Calu3 (cell line): ENCODE data around the gene KIF26B. TPM values are rescaled to one million over a fixed set of nuclear protein-coding genes. Genes with fewer than 3 reads are reported as not detected.

Experiments
- BruUV-seq: library from RNA; stranded (reverse); fragments of 400-500 nt; replicated peaks from 2 replicates; lab custom pipeline; 2021; lab: Mats Ljungman, UMichigan
- CTCF ChIA-PET: fragments of 300-600 bp; sonication (Branson Sonifier 250); formaldehyde crosslinking; loops from one replicate; lab custom pipeline; 2022; ENCODE audit warnings: antibody characterized with exemption; lab: Charles Lee
- DNase-seq: peaks from one replicate; pipeline ENCODE4 v3.0.0; 2022
- H3K27ac Mint-ChIP-seq: one replicate; pipeline ENCODE4 v1.8.0; 2022; ENCODE audit warnings: mixed read lengths; ENCODE audit not compliant: unreplicated experiment
- H3K27me3 Mint-ChIP-seq: one replicate; pipeline ENCODE4 v1.8.0; 2022; ENCODE audit warnings: mixed read lengths; ENCODE audit not compliant: unreplicated experiment
- H3K36me3 Mint-ChIP-seq: one replicate; pipeline ENCODE4 v1.8.0; 2022; ENCODE audit warnings: mild to moderate bottlenecking, moderate library complexity, mixed read lengths; ENCODE audit not compliant: insufficient read depth, unreplicated experiment
- H3K4me1 Mint-ChIP-seq: one replicate; pipeline ENCODE4 v1.8.0; 2022; ENCODE audit warnings: mild to moderate bottlenecking, low read depth, mixed read lengths; ENCODE audit not compliant: unreplicated experiment
- H3K4me3 Mint-ChIP-seq: one replicate; pipeline ENCODE4 v1.8.0; 2022; ENCODE audit warnings: mild to moderate bottlenecking, low read depth, moderate library complexity, mixed read lengths; ENCODE audit not compliant: unreplicated experiment
- H3K9me3 Mint-ChIP-seq: one replicate; pipeline ENCODE4 v1.8.0; 2022; ENCODE audit warnings: low read depth, mixed read lengths; ENCODE audit not compliant: unreplicated experiment
- CTCF ChIP-seq: fragments of 200-600 bp; IDR thresholded peaks from one replicate; pipeline ENCODE4 v1.8.0; 2022; ENCODE audit warnings: antibody characterized with exemption; ENCODE audit not compliant: unreplicated experiment
- intact Hi-C: fragments of 100-400 bp; cut with micrococcal nuclease; formaldehyde crosslinking; loops from one replicate; pipeline ENCODE4 v1.10.0; 2022; ENCODE audit not compliant: unreplicated experiment
- total RNA-seq: library from RNA; stranded (reverse); gene quantifications from 2 replicates; pipeline ENCODE4 v1.2.3, GENCODE V29; 2022

Gene KIF26B
- total RNA-seq, 1 experiment from 2014 or later: 1.1 TPM

- H3K27ac Mint-ChIP-seq: no peak overlapping the region
These were observed 498.1 kb downstream of the KIF26B start for GRCh38 chr1:245652660-245653427.

GRCh38 chr1:245654460-245655050 lies 499.8 kb downstream of the KIF26B start:
- no TSS peak for BruUV-seq
- no peak for TF ChIP-seq CTCF
- H3K4me3 Mint-ChIP-seq: no peak overlapping the region
- no peaks in the 10 kb centered on the region for H3K27me3 Mint-ChIP-seq
- peaks cover 5% of the 10 kb centered on the region for H3K9me3 Mint-ChIP-seq
- H3K36me3 Mint-ChIP-seq: no peaks in the 10 kb centered on the region
- H3K4me1 Mint-ChIP-seq: no peaks in the 10 kb centered on the region
- intact Hi-C loops: no loop called here
- CTCF ChIA-PET: no interaction called here
- H3K27ac Mint-ChIP-seq: no peak overlapping the region
- DNase-seq: no peak

More at GRCh38 chr1:245652660-245653427, 498.1 kb downstream of the KIF26B start:
- Mint-ChIP-seq H3K36me3 (no peaks in the 10 kb centered on the region), H3K4me3 (no peak overlapping the region), H3K9me3 (peaks cover 3% of the 10 kb centered on the region), H3K27me3 (no peaks in the 10 kb centered on the region), H3K4me1 (no peaks in the 10 kb centered on the region)
- intact Hi-C loops: no loop called here
- CTCF ChIA-PET: no interaction called here
- no TSS peak for BruUV-seq
- no peak for DNase-seq
- no peak for TF ChIP-seq CTCF

- no peak for DNase-seq
- H3K36me3 Mint-ChIP-seq: no peaks in the 10 kb centered on the region
- H3K4me3 Mint-ChIP-seq: no peak overlapping the region
- CTCF ChIA-PET: no interaction called here
- H3K27me3 Mint-ChIP-seq: no peaks in the 10 kb centered on the region
- no peak for TF ChIP-seq CTCF
- H3K9me3 Mint-ChIP-seq: peaks cover 4% of the 10 kb centered on the region
- no peaks in the 10 kb centered on the region for H3K4me1 Mint-ChIP-seq
- intact Hi-C loops: no loop called here
- BruUV-seq: no TSS peak
- no peak overlapping the region for H3K27ac Mint-ChIP-seq
These were observed 501.5 kb downstream of the KIF26B start for GRCh38 chr1:245656189-245656717.

- no TSS peak for BruUV-seq
- TF ChIP-seq CTCF: no peak
- no peaks in the 10 kb centered on the region for H3K36me3 Mint-ChIP-seq
- H3K4me3 Mint-ChIP-seq: no peak overlapping the region
- no peak for DNase-seq
- peaks cover 4% of the 10 kb centered on the region for H3K9me3 Mint-ChIP-seq
- intact Hi-C loops: no loop called here
- no peaks in the 10 kb centered on the region for H3K4me1 Mint-ChIP-seq
- H3K27me3 Mint-ChIP-seq: no peaks in the 10 kb centered on the region
- no peak overlapping the region for H3K27ac Mint-ChIP-seq
- CTCF ChIA-PET: no interaction called here
These were observed 502.6 kb downstream of the KIF26B start for GRCh38 chr1:245657371-245657770.
